ENCODE results near the gene DPP7.
"Not testable (repeated sequence)": the region's sequence is repeated elsewhere in the genome, so short reads cannot be mapped to it uniquely, and the experiment has no call there.

DPP7 gene

GRCh38 chr9:137128862-137129455 lies 14.4 kb upstream of the DPP7 start:
- no peak for DNase-seq

- no peak for DNase-seq
Measured at GRCh38 chr9:137128158-137128861, 13.8 kb upstream of the DPP7 start.

DNA sequence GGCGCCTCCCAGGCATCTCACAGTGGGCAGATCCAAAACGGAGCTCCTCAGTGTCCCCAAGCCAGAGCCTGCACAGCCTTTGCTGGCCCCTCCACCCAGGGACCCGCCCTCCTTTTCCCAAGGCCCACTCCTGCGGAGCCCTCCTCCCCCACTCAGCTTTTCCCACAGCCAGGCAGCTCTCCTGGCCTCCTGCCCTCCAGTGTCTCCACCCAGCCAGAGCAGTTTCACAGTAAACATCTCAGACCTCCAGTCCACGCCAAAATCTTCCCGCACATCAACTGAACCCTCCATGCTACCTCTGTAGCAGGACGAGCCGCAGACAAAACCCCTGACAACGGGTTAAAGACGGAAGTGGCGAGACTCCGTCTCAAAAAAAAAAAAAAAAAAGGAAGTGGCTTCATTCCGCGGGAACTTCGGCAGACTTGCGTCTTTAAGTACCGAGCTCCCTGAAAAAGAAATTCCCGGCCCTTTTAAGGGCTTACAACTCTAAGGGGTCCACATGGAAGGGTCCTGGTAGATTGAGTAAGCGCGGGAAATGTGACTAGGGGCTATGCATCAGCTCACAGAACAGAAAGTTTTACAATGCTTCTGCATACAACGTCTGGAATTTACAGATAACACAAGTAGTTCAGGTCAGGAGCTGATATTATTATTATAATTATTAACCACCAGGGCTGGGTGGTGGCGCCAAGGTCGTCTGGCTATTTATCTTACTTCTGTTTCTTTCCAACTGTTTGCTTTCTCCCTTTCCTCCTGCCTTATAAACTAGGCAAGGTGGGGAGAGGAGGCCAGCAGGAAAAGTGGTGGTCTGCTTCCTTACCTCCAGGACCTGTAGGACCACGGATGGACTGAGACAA lies 13.0 kb upstream of the DPP7 start:
- no peak for DNase-seq

DNA sequence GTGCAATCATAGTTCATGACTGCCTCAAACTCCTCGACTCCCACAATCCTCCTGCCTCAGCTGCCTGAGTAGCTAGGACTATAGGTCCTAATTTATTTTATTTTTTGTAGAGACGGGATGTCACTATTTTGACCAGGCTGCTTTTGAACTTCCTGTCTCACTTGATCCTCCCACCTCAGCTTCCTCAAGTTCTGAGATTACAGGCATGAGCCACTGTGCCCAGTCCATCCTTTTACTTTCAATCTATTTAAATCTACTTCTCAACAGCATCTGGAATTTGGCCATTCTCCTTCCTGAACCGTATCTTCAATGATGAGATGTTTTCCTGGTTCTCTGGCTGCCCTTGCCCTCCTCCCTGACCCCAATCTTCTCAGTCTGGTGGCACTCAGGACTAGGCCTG lies 12.3 kb upstream of the DPP7 start:
- DNase-seq: no peak

DNA sequence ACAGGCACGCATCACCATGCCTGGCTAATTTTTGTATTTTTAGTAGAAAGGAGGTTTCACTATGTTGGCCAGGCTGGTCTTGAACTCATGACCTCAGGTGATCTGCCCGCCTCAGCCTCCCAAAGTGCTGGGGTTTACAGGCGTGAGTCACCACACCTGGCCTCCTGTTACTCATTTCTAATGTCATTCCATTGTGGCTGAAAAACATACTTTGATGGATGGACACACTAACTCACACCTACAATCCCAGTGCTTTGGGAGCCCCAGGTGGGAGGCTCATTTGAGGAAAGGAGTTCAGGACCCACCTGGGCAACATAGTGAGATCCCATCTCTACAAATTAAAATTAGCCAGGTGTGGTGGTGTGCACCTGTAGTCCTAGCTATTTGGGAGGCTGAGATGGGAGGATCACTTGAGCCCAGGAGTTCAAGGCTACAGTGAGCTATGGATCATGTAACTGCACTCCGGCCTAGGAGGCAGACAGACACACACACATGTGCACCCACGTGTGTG lies 9.5 kb upstream of the DPP7 start:
- DNase-seq: not testable (repeated sequence)

GRCh38 chr9:137123468-137123837 lies 8.9 kb upstream of the DPP7 start:
- no peak for DNase-seq

- not testable (repeated sequence) for DNase-seq
Measured at GRCh38 chr9:137122796-137123467, 8.4 kb upstream of the DPP7 start.

GRCh38 chr9:137121927-137122795 lies 7.6 kb upstream of the DPP7 start:
- not testable (repeated sequence) for DNase-seq

GRCh38 chr9:137118092-137118603 lies 3.6 kb upstream of the DPP7 start:
- DNase-seq: not testable (repeated sequence)

- no peak for DNase-seq
Measured at GRCh38 chr9:137117269-137117731, 2.8 kb upstream of the DPP7 start.

DNA sequence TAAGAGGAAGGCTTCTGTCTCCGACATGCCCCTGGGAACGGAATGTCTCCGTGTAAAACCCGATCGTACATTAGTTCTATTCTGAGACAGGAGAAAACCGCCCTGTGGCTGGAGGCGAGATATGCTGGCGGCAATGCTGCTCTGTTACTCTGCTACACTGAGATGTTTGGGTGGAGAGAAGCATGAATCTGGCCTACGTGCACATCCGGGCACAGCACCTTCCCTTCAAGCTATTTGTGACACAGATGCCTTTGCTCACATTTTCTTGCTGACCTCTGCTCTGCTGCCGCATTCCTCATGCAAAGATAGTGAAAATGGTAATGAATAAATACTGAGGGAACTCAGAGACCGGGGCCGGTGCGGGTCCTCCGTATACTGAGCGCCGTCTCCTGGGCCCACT lies 2.2 kb upstream of the DPP7 start:
- DNase-seq: no peak

DNA sequence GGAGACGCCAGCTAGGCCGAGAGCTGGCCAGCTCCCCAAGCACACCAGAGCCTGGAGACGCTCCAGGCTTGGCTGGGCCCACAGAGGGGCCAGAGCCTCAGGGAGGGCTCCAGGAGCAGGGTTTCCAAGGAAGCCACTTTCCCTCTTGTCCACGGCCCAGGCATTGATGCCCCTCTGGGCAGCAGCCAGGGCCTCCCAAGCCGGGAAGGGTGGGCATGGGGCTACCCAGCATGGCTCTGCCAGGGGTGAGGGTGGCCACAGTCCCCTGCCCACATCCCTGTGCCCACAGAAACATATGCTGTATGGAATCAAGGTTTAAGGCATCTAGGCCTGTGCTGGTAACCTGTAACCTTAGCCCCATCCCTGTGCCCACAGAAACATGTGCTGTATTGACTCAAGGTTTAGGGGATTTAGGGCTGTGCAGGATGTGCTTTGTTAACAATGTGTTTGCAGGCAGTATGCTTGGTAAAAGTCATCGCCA lies 1.5 kb upstream of the DPP7 start:
- no peak for DNase-seq

GRCh38 chr9:137115394-137116026 lies 977 bp upstream of the DPP7 start:
- DNase-seq: no peak

DNA sequence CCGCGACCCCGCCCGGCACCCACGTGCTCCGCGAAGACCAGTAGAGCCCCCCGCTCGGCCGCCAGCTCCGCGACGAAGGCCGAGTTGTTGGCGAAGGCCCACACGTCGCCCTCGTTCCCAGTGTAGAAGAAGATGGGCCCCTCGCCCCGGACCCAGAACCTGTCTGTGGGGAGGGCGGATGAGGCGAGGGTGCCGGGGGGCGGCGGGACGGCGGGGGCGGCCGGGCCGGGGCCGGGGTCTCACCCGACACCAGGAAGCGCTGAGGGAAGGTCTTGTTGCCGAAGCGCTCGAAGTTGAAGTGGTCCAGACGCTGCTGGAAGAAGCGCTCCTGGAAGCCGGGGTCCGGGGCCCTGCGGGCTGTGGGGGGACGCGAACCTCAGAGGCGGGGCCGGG lies 317 bp downstream of the DPP7 start:
- DNase-seq: no peak

DNA sequence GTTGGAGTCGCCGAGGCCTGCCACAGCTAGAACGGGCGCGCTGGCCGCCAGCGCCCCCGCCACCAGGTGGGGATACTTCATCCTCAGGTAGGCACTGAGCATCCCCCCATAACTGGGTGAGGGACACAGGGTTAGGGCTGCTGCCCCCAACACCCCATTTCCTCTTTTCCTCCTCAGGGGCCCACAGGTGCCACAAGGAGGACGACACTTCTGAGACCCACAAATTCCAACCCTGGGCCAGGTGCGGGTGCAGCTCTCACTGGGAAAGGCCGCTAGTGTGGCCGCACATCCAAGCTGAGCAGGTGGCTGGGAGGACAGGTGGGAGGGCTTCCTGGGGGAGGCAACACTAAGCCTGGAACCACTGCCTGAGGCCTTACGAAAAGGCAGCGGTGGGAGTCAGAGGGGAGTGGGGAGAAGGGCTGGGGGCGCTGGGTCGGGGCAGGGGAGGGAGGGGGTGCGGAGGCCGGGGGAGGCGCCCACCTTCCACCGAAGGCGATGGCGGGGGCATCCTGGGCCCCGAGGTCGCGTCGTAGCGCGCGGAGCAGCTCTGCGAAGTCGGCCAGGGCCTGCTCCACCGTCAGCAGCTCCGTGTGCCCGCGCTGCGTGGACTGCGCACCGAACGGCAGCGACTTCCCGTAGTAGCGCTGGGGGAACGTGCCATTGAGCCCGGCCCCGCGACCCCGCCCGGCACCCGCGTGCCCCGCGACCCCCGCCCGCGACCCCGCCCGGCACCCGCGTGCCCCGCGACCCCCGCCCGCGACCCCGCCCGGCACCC lies 961 bp downstream of the DPP7 start:
- no peak for DNase-seq

DNA sequence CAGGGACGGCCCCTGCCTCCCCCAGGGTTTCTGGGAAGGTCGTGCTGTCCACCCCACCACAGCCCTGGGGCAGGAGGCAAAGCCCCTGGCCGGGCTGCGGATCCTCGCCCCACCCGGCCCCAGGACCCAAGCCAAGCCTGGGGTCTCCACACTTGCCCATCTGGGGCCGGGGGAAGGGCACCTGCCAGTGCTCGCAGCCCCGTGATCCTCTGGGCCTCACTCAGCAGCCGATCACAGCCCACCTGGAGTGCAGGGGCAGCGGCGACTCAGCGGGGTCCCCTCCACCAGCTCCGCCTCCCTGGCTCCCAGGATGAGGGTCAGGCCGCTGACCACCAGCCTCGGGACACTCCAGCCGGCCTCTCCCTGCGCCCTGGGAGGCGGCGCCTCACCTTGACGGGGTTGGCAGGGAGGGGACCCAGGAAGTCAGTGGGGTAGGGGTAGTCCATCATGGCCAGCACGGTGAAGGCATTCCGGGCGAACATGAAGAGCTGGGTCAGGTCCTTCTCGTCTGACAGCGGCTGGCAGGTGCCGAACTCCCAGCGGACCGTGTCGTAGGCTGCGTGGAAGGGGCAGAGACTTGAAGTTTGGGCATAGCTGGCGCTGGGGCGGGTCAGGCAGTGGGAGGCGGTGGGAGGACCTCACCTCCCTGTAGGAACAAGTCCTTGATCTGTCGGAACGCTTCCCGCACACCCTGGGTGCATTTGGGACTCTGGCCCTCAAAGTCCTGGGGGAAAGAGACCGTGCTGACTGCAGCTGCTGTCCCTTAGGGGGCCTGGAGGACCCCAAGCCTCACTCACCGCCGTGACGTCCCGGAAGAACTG lies 1.8 kb downstream of the DPP7 start:
- DNase-seq: no peak

DNA sequence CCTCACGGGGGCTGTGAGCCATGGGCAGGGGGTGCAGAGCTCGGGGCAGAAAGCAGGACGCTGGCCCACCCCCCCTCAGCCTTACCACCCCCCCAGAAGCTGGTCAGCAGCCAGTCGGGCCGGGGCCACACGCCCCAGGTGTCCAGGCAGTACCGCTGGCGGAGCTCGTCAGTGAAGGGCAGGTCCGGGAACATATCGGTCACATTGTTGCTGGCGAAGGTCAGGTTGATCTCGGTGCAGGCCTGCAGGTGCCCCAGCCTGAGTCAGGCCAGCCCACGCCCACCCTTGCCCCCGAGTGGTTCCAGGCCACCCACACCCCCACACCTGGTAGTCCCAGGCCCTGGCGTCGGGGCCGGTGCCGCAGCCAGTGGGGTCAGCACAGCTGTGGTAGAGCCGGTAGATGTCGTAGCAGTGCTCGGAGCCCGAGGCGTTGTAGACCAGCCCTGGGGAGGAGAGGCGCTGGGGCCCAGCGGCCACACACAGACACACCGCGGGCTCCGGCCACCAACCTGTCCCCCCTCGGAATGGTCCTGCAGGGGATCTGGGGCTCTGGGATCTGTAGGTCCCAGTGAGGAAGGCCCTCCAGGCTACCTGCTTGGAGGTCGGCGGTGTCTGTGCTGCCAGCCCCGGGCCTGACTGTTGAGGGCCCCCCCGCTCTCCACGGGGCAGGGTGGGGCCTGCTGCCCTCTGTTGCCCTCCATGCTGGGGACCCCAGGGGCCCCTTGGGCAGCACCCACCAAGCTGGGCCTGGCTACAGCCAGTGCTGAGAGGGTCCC lies 2.6 kb downstream of the DPP7 start:
- no peak for DNase-seq
